ENCODE measurements around the gene MYNN.

The MYNN gene

GRCh38 chr3:169835533-169835932 is 62.3 kb downstream of the MYNN start:
- no peak for DNase-seq (ENCODE audit: low spot score)

DNA sequence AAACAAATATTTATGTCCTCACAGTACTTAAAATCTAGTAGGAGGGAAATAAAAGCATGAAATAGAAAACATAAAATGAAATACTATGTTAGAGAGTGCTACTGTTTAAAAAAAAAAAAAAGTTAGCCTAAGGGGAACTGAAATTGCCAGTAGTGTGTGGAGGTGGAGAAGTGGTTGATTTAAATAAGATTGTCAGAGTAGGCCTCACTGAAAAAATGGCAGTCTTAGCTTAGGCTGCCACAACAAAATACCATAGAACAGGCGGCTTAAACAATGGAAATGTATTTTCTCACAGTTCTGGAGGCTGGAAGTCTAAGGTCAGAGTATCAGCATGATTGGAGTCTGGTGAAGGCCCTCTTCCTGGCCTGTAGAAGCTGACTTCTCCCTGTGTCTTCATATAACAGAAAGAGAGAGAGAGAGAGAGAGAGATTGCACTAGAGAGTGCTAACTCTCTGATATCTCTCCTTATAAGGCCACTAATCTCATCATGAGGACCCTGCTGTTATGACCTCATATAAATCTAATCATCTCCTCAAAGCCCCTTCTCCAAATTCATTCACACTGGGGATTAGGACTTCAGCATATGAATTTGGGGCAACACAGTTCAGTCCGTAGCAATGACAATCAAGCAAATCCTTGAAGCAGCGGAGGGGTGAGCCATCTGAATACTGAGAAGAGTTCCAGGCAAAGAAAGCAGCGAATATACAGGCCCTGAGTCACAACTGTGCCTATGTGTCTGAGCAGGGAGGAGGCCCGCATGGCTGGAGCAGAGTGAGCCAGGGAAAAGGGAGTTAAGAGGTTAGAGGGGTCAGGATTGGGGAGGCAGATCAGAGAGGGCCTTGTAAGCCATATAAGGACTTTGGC is 63.1 kb downstream of the MYNN start:
- no peak for DNase-seq (ENCODE audit: low spot score)

DNA sequence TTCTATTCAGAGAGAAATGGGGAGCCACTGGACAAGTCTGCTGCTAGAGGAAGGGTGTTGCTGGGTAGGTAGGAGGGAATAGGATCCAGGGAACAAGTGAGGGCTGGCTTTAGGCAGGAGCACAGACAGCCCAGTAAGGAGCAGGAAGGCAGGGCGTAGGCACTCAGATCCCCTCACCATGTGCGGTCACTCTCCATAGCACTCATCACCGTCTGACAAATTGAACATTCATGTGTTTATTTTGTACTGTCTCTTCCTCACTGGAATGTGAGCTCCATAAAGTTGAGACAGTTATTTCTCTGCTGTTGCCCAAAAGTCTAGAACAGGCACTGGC is 63.7 kb downstream of the MYNN start:
- no peak for DNase-seq (ENCODE audit: low spot score)

DNA sequence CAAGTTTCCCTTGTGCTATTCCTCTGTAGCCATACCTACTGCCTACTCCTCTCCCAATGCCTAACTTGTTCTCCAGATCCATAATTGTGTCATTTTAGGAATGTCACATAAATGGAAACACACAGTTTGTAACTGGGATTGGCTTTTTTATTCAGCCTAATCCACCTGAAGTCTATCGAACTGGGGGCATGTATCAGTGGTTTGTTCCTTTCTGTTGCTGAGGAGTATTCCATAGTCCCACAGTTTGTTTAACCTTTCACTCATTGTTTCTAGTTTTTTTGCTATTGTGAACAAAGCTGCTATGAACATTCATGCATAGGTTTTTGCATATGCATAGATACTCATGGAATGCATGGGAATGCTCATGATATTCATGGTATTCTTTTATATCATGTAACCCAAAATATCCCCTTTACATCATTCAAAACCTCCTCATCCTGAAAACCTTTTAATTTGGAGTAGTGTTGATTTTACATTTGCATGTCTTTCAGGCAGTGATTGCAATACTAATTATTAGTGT is 65.4 kb downstream of the MYNN start:
- DNase-seq (ENCODE audit: low spot score): no peak

All from SW480 (cell line).